Liver (tissue), 9 donors: ENCODE results near the gene ULBP2. TPM values are rescaled to one million over a fixed set of nuclear protein-coding genes. Genes with fewer than 3 reads are reported as not detected.

ENCODE experiments used
- DNase-seq: peaks from one replicate; pipeline ENCODE4 v3.0.0-alpha.2; 2017; ENCODE audit warnings: low spot score
- H3K27ac ChIP-seq, 2 donors: one replicate each; pipeline ENCODE4 v1.7.0; 2013; ENCODE audit warnings: inconsistent platforms in 2 of 2, low read length in 2 of 2, control low read depth in 1 of 2, low read depth in 1 of 2, mild to moderate bottlenecking in 1 of 2
- H3K27me3 ChIP-seq, 4 donors: one replicate each; pipeline versions ENCODE4 v1.6.1 to v1.7.0; 2013; ENCODE audit warnings: low read length in 3 of 4, inconsistent platforms in 1 of 4, mild to moderate bottlenecking in 1 of 4, moderate library complexity in 1 of 4; ENCODE audit not compliant: control insufficient read depth in 4 of 4, insufficient read depth in 4 of 4
- H3K36me3 ChIP-seq, 4 donors: one replicate each; pipeline versions ENCODE4 v1.6.1 to v1.7.0; 2013; ENCODE audit warnings: low read length in 3 of 4, mild to moderate bottlenecking in 3 of 4, low read depth in 1 of 4, moderate library complexity in 1 of 4; ENCODE audit not compliant: control insufficient read depth in 4 of 4, insufficient read depth in 3 of 4
- H3K4me1 ChIP-seq, 4 donors: one replicate each; pipeline versions ENCODE4 v1.6.1 to v1.7.0; 2013; ENCODE audit warnings: low read length in 3 of 4, mild to moderate bottlenecking in 3 of 4, moderate library complexity in 1 of 4; ENCODE audit not compliant: control insufficient read depth in 4 of 4, insufficient read depth in 4 of 4
- H3K4me3 ChIP-seq, 3 donors: one replicate each; pipeline versions ENCODE4 v1.6.1 to v1.7.0; 2013; ENCODE audit warnings: low read length in 3 of 3, control low read depth in 1 of 3, low read depth in 1 of 3, mild to moderate bottlenecking in 1 of 3
- H3K9ac ChIP-seq, 2 donors: one replicate each; pipeline ENCODE4 v1.7.0; 2013; ENCODE audit warnings: low read length in 2 of 2, mild to moderate bottlenecking in 2 of 2, moderate library complexity in 2 of 2, control low read depth in 1 of 2, low read depth in 1 of 2
- H3K9me3 ChIP-seq, 4 donors: one replicate each; pipeline versions ENCODE4 v1.6.1 to v1.7.0; 2013; ENCODE audit warnings: low read length in 3 of 4; ENCODE audit not compliant: control insufficient read depth in 4 of 4
- CTCF ChIP-seq: fragments of 150-350 bp; IDR thresholded peaks from 2 replicates; pipeline ENCODE4 v1.5.1; 2017; ENCODE audit warnings: improper control_type of control experiment, low read depth, low read length; ENCODE audit not compliant: missing input control
- EGR1 ChIP-seq, 2 donors: IDR thresholded peaks; 2 replicates each; pipeline ENCODE4 v1.6.1; 2016 to 2018; ENCODE audit warnings: antibody characterized with exemption in 2 of 2, low read depth in 2 of 2
- GABPA ChIP-seq, 2 donors: IDR thresholded peaks in 1 of 2; conservative IDR thresholded peaks in 1 of 2; 2 replicates each; pipeline ENCODE4 v1.6.1; 2016; ENCODE audit warnings: antibody characterized with exemption in 2 of 2, mild to moderate bottlenecking in 1 of 2, moderate library complexity in 1 of 2
- HNF4G ChIP-seq: IDR thresholded peaks from 2 replicates; pipeline ENCODE4 v1.6.1; 2016; ENCODE audit warnings: antibody characterized with exemption
- NR2F2 ChIP-seq: IDR thresholded peaks from 2 replicates; pipeline ENCODE4 v1.6.1; 2016; ENCODE audit warnings: antibody characterized with exemption
- RAD21 ChIP-seq, 2 donors: IDR thresholded peaks; 2 replicates each; pipeline ENCODE4 v1.6.1; 2016; ENCODE audit warnings: antibody characterized with exemption in 2 of 2, mild to moderate bottlenecking in 2 of 2
- RXRA ChIP-seq, 2 donors: IDR thresholded peaks; 2 replicates each; pipeline ENCODE4 v1.6.1; 2017 to 2018; ENCODE audit warnings: antibody characterized with exemption in 2 of 2, mild to moderate bottlenecking in 1 of 2
- SP1 ChIP-seq: IDR thresholded peaks from 2 replicates; pipeline ENCODE4 v1.6.1; 2018; ENCODE audit warnings: antibody characterized with exemption, mild to moderate bottlenecking
- TAF1 ChIP-seq: conservative IDR thresholded peaks from 2 replicates; pipeline ENCODE4 v1.6.1; 2016; ENCODE audit warnings: antibody characterized with exemption, mild to moderate bottlenecking
- WGBS: extraction: QIAGEN DNeasy Blood & Tissue Kit; methylation state at CpG from one replicate; pipeline ENCODE4 v1.1.7; 2013; 5-methylcytosine and 5-hydroxymethylcytosine counted together
- polyA plus RNA-seq, 2 donors: library from polyadenylated mRNA; stranded (reverse) in 1 of 2; unstranded in 1 of 2; fragments of 200-250 nt in 1 of 2; fragments of >200 nt in 1 of 2; fragmentation: Nextera tagmentation in 1 of 2; extraction: Ambion mirVana in 1 of 2; gene quantifications; one replicate each; pipeline versions ENCODE4 v1.2.1 to v1.2.3, GENCODE V29; 2013 to 2015
- total RNA-seq, 2 donors: library from RNA; depleted of rRNA; stranded (reverse); fragments of >200 nt; gene quantifications; one replicate each; pipeline ENCODE4 v1.2.3, GENCODE V29; 2014
- TF ChIP-seq, protein P1 (sequence below): IDR thresholded peaks from 2 replicates; pipeline ENCODE4 v1.6.1; 2016; ENCODE audit warnings: antibody characterized with exemption
- donor health status: healthy.
- donor health status: healthy.
- donor health status: healthy.
- donor health status: healthy.
- donor health status: healthy.

Gene ULBP2
- total and polyA plus RNA-seq, 4 donors, result 0.14 to 0.27 (median 0.20) TPM

GRCh38 chr6:149975400-149975799 is 33.6 kb downstream of the ULBP2 start:
- Histone ChIP-seq H3K4me1 (no peaks in the 10 kb centered on the region), H3K4me3 (no peak overlapping the region), H3K36me3 (no peaks in the 10 kb centered on the region), H3K9ac (no peak overlapping the region), H3K9me3 (no peaks in the 10 kb centered on the region), H3K27me3 (peaks cover 0 to 6% (median 2%) of the 10 kb centered on the region in 4 donors), H3K27ac (no peak overlapping the region)
- DNase-seq, result no peak
- TF ChIP-seq CTCF, result no peak
- TF ChIP-seq HNF4G, result no peak
- TF ChIP-seq, protein P1, sequence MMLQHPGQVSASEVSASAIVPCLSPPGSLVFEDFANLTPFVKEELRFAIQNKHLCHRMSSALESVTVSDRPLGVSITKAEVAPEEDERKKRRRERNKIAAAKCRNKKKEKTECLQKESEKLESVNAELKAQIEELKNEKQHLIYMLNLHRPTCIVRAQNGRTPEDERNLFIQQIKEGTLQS, result no peak

- WGBS, result 82% methylated on average over 4 of the region's 4 CpGs
- no peak overlapping the region for H3K27ac ChIP-seq
- DNase-seq, result no peak
Observed at GRCh38 chr6:149977221-149977620, 35.4 kb downstream of the ULBP2 start.

DNA sequence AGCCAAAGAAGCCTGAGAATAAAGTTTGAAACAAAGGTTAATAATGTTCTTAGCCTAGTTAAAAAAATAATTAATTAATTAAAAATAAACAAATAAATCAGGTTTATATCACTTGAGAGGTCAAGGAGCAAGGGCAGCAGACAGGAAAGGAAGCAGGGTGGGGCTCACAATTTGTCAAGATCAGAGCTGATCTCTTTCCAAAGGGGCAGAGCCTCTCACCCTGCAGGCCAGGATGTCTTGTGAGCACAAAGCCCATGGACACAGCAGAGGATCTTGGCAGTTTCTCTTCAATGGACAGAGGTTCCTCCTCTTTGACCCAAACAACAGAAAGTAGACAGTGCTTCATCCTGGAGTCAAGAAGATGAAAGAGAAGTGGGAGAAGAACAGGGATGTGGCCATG is 36.8 kb downstream of the ULBP2 start:
- Histone ChIP-seq H3K9ac (no peak overlapping the region), H3K4me3 (no peak overlapping the region), H3K4me1 (no peaks in the 10 kb centered on the region), H3K36me3 (no peaks in the 10 kb centered on the region), H3K27ac (no peak overlapping the region), H3K9me3 (no peaks in the 10 kb centered on the region), H3K27me3 (peaks cover 0 to 6% (median 3%) of the 10 kb centered on the region in 4 donors)
- no peak for TF ChIP-seq TAF1
- no peak for DNase-seq

More at GRCh38 chr6:149977221-149977620, 35.4 kb downstream of the ULBP2 start:
- Histone ChIP-seq H3K27me3 (peaks cover 0 to 6% (median 2%) of the 10 kb centered on the region in 4 donors), H3K36me3 (no peaks in the 10 kb centered on the region), H3K4me1 (no peaks in the 10 kb centered on the region), H3K9ac (no peak overlapping the region), H3K4me3 (no peak overlapping the region), H3K9me3 (no peaks in the 10 kb centered on the region)
- TF ChIP-seq GABPA (IDR thresholded peaks at IDR 0.05 in 1 of 2, conservative IDR thresholded peaks at IDR 0.05 in 1 of 2) (no peak), SP1 (no peak), NR2F2 (no peak), EGR1 (IDR thresholded peaks at IDR 0.05; ENCODE audit: low read depth in 2 of 2) (no peak), CTCF (no peak), RXRA (IDR thresholded peaks at IDR 0.05) (no peak), RAD21 (IDR thresholded peaks at IDR 0.05) (no peak)
